22Rv1 (cell line): ENCODE measurements around the gene LCOR.

ENCODE experiments used
- ZFX ChIP-seq: fragments of 450-650 bp; IDR thresholded peaks from 2 replicates; pipeline ENCODE4 v1.6.1; 2017; ENCODE audit warnings: antibody characterized with exemption, borderline replicate concordance
- TF ChIP-seq, protein P1 (sequence below): fragments of 450-650 bp; IDR thresholded peaks from 2 replicates; pipeline ENCODE4 v1.5.1; 2017; ENCODE audit warnings: mild to moderate bottlenecking

DNA sequence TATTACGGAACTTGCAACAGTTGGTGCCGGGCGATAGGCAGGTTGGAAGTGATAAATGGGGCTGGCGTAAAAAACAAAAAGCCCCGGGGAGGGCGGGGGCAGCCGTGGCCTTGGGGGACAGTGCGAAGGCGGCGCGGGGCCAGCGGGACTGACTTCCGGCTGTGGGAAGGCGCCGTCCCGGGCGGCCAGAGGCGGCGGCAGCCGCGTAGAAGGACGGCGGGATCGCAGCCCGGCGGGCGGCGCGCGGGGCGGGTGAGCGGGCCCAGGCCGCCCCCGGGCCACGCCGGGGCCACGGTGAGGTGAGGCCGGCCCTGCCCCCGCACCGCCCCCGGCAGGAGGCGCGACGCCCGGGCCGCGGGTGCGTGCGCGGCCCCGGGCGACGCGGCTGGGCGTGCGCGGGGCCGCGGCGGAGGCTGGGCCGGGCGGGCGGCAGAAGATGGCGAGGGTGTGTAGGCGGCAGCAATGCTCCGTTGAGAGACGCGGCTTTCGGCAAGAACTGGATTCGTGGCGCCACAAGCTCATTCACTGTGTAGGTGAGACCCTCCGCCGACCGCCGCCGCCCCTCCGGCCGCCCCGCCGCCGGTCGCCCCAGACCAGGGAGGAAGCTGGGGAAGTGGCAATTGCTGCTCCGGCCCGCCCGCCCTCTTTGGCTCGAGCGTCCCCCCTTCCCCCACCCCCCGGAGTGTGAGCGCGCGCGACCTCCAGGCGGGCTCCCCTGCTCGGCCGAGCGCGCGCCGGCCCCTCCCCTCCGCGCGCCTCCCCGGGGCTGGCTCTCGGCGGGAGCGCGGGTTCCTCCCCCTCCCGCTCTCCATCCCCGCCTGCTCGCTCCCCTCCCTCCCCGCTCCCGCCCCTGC, at the start of gene LCOR:
- TF ChIP-seq, protein P1, sequence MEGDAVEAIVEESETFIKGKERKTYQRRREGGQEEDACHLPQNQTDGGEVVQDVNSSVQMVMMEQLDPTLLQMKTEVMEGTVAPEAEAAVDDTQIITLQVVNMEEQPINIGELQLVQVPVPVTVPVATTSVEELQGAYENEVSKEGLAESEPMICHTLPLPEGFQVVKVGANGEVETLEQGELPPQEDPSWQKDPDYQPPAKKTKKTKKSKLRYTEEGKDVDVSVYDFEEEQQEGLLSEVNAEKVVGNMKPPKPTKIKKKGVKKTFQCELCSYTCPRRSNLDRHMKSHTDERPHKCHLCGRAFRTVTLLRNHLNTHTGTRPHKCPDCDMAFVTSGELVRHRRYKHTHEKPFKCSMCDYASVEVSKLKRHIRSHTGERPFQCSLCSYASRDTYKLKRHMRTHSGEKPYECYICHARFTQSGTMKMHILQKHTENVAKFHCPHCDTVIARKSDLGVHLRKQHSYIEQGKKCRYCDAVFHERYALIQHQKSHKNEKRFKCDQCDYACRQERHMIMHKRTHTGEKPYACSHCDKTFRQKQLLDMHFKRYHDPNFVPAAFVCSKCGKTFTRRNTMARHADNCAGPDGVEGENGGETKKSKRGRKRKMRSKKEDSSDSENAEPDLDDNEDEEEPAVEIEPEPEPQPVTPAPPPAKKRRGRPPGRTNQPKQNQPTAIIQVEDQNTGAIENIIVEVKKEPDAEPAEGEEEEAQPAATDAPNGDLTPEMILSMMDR, result peak; percentile 21
- TF ChIP-seq ZFX, result no peak
